Measurements from ENCODE around the gene YBEY. TPM values are rescaled to one million over a fixed set of nuclear protein-coding genes. Genes with fewer than 3 reads are reported as not detected.

YBEY gene
- total and polyA plus RNA-seq, 12 donors, result 11.9 to 25.7 (median 16.7) TPM

DNA sequence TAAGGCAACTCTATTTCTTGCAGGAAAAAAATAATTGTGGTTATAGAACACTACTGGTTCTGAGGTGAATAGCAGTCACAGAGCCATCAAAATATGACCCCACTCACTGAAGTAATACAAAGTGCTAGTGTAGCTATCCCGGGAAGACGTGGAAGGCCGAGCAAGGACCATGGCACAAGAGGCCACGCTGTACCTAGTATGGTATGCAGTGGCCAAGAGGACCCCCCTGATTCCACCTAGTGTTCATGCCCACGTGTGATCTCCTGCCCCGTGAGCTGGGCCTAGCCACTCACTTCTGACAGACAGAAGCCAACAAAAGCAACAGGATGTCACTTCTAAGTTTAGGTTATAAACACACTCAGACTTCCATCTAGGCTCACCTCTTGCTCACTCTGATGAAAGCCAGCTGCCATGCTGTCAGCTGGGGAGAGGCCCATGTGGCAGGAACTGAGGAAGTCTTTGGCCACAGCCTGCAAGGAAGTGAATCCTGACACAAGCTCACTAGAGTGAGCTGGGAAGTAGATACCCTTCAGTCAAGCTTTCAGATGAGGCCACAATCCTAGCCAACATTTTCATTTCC is 35.9 kb upstream of the YBEY start:
- DNase-seq (no peak), ATAC-seq (peak in 4 of 8 donors; percentile 19 to 54 (median 32))
- intact Hi-C loops (cut with DNase I), result loop anchor here in 2 of 10 donors (10.0 kb wide), 2 partner anchors 105 to 275 kb away; no protein-coding TSS in a partner anchor
- H3K27me3 ChIP-seq, result no peaks in the 10 kb centered on the region
- WGBS, 2 donors, result 80 to 84% methylated on average over 6 of the region's 6 CpGs
- peak overlapping the region in 2 of 10 donors; percentile 4 to 27 for H3K27ac ChIP-seq
- TF ChIP-seq, protein P1, sequence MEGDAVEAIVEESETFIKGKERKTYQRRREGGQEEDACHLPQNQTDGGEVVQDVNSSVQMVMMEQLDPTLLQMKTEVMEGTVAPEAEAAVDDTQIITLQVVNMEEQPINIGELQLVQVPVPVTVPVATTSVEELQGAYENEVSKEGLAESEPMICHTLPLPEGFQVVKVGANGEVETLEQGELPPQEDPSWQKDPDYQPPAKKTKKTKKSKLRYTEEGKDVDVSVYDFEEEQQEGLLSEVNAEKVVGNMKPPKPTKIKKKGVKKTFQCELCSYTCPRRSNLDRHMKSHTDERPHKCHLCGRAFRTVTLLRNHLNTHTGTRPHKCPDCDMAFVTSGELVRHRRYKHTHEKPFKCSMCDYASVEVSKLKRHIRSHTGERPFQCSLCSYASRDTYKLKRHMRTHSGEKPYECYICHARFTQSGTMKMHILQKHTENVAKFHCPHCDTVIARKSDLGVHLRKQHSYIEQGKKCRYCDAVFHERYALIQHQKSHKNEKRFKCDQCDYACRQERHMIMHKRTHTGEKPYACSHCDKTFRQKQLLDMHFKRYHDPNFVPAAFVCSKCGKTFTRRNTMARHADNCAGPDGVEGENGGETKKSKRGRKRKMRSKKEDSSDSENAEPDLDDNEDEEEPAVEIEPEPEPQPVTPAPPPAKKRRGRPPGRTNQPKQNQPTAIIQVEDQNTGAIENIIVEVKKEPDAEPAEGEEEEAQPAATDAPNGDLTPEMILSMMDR (IDR thresholded peaks at IDR 0.05), result no peak
- H3K4me1 ChIP-seq, result peaks cover 0 to 19% (median 0%) of the 10 kb centered on the region in 9 donors
- no peaks in the 10 kb centered on the region for H3K9me3 ChIP-seq
- H3K4me3 ChIP-seq, result no peak overlapping the region
- peaks cover 0 to 100% (median 61%) of the 10 kb centered on the region in 9 donors for H3K36me3 ChIP-seq

DNA sequence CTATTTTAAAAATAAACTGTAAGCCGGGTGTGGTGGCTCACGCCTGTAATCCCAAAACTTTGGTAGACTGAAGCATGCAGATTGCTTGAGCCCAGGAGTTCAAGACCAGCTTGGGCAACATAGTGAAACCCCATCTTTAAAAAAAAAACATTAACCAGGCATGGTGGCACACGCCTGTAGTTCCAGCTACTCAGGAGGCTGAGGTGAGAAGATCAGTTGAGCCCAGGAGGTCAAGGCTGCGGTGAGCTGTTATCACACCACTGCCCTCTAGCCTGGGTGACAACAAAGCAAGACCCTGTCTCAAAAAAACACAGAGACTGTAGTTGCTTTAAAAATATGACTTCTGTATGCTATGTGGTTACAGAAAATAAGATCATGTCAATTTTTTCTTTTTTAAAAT is 33.3 kb upstream of the YBEY start:
- Histone ChIP-seq H3K4me1 (peaks cover 0 to 30% (median 3%) of the 10 kb centered on the region in 9 donors), H3K27ac (no peak overlapping the region), H3K27me3 (no peaks in the 10 kb centered on the region), H3K4me3 (no peak overlapping the region), H3K9me3 (no peaks in the 10 kb centered on the region), H3K36me3 (peaks cover 0 to 100% (median 64%) of the 10 kb centered on the region in 9 donors)
- intact Hi-C loops (cut with DNase I), result loop anchor here in 2 of 10 donors (10.0 kb wide), 2 partner anchors 108 to 278 kb away; no protein-coding TSS in a partner anchor
- ATAC-seq, result no peak
- TF ChIP-seq, protein P1 (IDR thresholded peaks at IDR 0.05), result no peak
- DNase-seq, result no peak
- WGBS, 2 donors, result 92 to 95% methylated on average over 4 of the region's 4 CpGs

DNA sequence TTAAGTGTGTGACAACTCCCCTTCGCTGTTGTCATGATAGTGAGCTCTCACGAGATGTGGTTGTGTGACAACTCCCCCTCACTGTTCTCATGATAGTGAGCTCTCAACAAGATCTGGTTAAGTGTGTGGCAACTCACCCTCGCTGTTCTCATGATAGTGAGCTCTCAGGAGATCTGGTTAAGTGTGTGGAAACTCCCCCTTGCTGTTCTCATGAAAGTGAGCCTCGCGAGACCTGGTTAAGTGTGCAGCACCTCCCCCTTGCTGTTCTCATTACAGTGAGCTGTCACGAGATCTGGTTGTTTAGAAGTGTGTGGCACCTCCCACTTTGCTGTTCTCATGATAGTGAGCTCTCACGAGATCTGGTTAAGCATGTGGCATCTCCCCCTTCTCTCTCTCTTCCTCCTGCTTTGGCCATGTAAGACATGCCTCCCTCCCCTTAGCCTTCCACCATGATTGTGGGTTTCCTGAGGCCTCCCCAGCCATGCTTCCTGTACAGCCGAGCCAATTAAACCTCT is 32.5 kb upstream of the YBEY start:
- no peaks in the 10 kb centered on the region for H3K9me3 ChIP-seq
- no peak for ATAC-seq
- H3K27ac ChIP-seq, result peak overlapping the region in 1 of 10 donors; percentile 20
- peaks cover 0 to 100% (median 72%) of the 10 kb centered on the region in 9 donors for H3K36me3 ChIP-seq
- intact Hi-C loops (cut with DNase I), result loop anchor here in 2 of 10 donors (10.0 kb wide), 2 partner anchors 109 to 279 kb away; no protein-coding TSS in a partner anchor
- DNase-seq, result no peak
- peaks cover 0 to 26% (median 3%) of the 10 kb centered on the region in 9 donors for H3K4me1 ChIP-seq
- WGBS, 2 donors, result 57 to 69% methylated on average over 8 of the region's 8 CpGs
- H3K27me3 ChIP-seq, result no peaks in the 10 kb centered on the region
- TF ChIP-seq, protein P1 (IDR thresholded peaks at IDR 0.05), result no peak
- no peak overlapping the region for H3K4me3 ChIP-seq

- Histone ChIP-seq H3K27ac (peak overlapping the region in 2 of 10 donors; percentile 9 to 20), H3K9me3 (no peaks in the 10 kb centered on the region), H3K4me3 (no peak overlapping the region), H3K27me3 (no peaks in the 10 kb centered on the region), H3K4me1 (peaks cover 0 to 26% (median 3%) of the 10 kb centered on the region in 9 donors), H3K36me3 (peaks cover 0 to 100% (median 79%) of the 10 kb centered on the region in 9 donors)
- 79 to 82% methylated on average over 12 of the region's 12 CpGs for WGBS, 2 donors
- TF ChIP-seq, protein P1 (IDR thresholded peaks at IDR 0.05), result no peak
- intact Hi-C loops (cut with DNase I), result loop anchor here in 2 of 10 donors (10.0 kb wide), 2 partner anchors 110 to 280 kb away; no protein-coding TSS in a partner anchor
- DNase-seq, result no peak
- ATAC-seq, result no peak
Measured at GRCh38 chr21:46254208-46254975, 31.8 kb upstream of the YBEY start.

Measured in heart right ventricle (tissue), 16 donors.